Measurements from ENCODE around the gene PEX26. TPM values are rescaled to one million over a fixed set of nuclear protein-coding genes. Genes with fewer than 3 reads are reported as not detected.

PEX26 gene
- total RNA-seq, 1 donor from 2014 or later: 20.5 TPM

- Histone ChIP-seq H3K9me3 (replicated peaks) (no peaks in the 10 kb centered on the region), H3K4me3 (peak overlapping the region; percentile 75), H3K36me3 (no peaks in the 10 kb centered on the region), H3K27ac (replicated peaks) (peak overlapping the region; percentile 96), H3K27me3 (ENCODE audit: low read depth) (peaks cover 15% of the 10 kb centered on the region), H3K4me1 (peaks cover 32% of the 10 kb centered on the region)
- intact Hi-C loops (cut with micrococcal nuclease): no loop called here
- DNase-seq: no peak
- TF ChIP-seq CTCF (IDR thresholded peaks at IDR 0.05; ENCODE audit: borderline replicate concordance): no peak
Measured at GRCh38 chr22:18109410-18110193, 31.8 kb downstream of the PEX26 start.

DNA sequence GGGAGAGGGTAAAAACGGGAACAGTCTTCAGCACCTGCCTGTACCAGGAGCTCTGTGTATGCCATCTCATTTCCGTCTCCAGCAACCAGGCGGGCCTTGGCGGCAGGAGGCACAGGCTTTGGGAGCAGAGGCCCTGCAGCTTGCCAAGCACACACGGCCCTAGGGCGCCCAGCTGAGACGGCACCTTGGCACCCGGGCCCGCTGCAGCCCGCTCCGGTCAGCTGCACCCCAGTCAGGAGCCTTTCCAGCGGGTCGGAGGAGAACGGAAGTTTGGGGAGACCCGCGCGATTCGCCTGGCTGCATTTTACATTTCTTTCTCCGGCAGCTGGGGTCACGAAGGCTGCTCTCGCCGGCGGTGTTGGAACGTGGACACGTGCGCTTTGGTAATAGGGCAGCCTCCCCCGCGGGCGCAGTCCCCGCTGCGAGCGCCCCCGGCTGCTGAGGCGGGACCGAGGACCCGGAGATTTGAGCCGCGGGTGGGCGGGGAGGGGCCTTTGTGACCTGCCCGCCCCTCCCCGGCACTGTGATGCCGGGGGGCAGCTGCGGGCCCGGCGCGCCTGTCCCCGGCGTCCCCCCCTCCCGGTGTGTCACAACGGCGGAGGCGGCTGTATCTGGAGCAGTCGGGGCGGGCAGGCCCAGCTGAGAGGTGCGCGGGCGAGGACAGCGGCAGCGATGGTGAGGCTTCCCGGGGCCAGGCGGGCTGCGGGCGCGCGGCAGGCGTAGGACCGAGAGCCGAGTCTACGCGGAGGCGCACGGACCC is 32.6 kb downstream of the PEX26 start, which contains the start of gene TUBA8:
TSS of gene TUBA8 (plus strand) at position 616 of the 760 bp plus-strand sequence. CDS start at position 673, 57 bp downstream.
- Histone ChIP-seq H3K36me3 (no peaks in the 10 kb centered on the region), H3K4me3 (peak within 1 kb of the TSS; percentile 75), H3K9me3 (replicated peaks) (no peaks in the 10 kb centered on the region), H3K27ac (replicated peaks) (peak within 1 kb of the TSS; percentile 96), H3K4me1 (peaks cover 40% of the 10 kb centered on the region), H3K27me3 (ENCODE audit: low read depth) (peaks cover 15% of the 10 kb centered on the region)
- TF ChIP-seq CTCF (IDR thresholded peaks at IDR 0.05; ENCODE audit: borderline replicate concordance): no peak
- intact Hi-C loops (cut with micrococcal nuclease): no loop called here
- peak; percentile 65 for DNase-seq

- no peak for DNase-seq
- Histone ChIP-seq H3K27ac (replicated peaks) (peak overlapping the region; percentile 96), H3K36me3 (no peaks in the 10 kb centered on the region), H3K9me3 (replicated peaks) (no peaks in the 10 kb centered on the region), H3K4me3 (peak overlapping the region; percentile 75), H3K27me3 (ENCODE audit: low read depth) (peaks cover 15% of the 10 kb centered on the region), H3K4me1 (peaks cover 46% of the 10 kb centered on the region)
- intact Hi-C loops (cut with micrococcal nuclease): no loop called here
- no peak for TF ChIP-seq CTCF (IDR thresholded peaks at IDR 0.05; ENCODE audit: borderline replicate concordance)
Measured at GRCh38 chr22:18110954-18111758, 33.4 kb downstream of the PEX26 start.

DNA sequence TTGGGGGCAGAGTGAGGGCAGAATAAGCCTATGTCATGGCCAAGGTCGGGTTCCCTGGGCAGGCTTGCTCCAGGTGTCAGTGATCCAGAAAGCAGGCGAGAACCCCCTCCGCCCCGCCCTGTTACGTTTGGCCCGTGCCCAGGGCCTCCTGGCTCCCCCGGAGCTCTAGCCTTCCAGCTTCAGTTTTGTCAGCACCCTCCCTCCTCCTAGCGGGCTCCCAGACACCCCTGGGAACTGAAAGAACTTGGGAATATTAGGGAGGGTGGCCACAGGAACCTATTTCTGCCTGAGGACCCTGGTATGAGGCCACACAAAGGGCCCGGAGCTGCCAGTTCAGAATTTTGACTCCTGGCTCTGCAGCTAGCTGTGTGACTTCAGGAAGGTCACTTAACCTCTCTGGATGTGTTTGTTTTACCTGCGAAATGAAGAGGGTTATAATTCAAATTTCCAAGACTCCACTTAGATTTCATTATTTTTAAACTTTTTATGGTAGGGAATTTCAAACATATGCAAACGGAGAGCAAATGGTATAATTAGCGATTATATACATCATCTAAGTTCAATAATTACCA is 34.1 kb downstream of the PEX26 start:
- H3K4me3 ChIP-seq: peak overlapping the region; percentile 75
- peak overlapping the region; percentile 96 for H3K27ac ChIP-seq (replicated peaks)
- peak; percentile 79 for DNase-seq
- peaks cover 53% of the 10 kb centered on the region for H3K4me1 ChIP-seq
- no peaks in the 10 kb centered on the region for H3K36me3 ChIP-seq
- intact Hi-C loops (cut with micrococcal nuclease): no loop called here
- no peak for TF ChIP-seq CTCF (IDR thresholded peaks at IDR 0.05; ENCODE audit: borderline replicate concordance)
- no peaks in the 10 kb centered on the region for H3K9me3 ChIP-seq (replicated peaks)
- peaks cover 15% of the 10 kb centered on the region for H3K27me3 ChIP-seq (ENCODE audit: low read depth)

- no peak for TF ChIP-seq CTCF (IDR thresholded peaks at IDR 0.05; ENCODE audit: borderline replicate concordance)
- DNase-seq: no peak
- Histone ChIP-seq H3K9me3 (replicated peaks) (no peaks in the 10 kb centered on the region), H3K27ac (replicated peaks) (peak overlapping the region; percentile 96), H3K27me3 (ENCODE audit: low read depth) (peaks cover 15% of the 10 kb centered on the region), H3K36me3 (no peaks in the 10 kb centered on the region), H3K4me1 (peaks cover 59% of the 10 kb centered on the region), H3K4me3 (peak overlapping the region; percentile 75)
- intact Hi-C loops (cut with micrococcal nuclease): no loop called here
Measured at GRCh38 chr22:18112440-18112839, 34.6 kb downstream of the PEX26 start.

Measured in left ventricle myocardium inferior (tissue), 1 donor.